Endothelial cell of umbilical vein (primary cell): Measurements from ENCODE around the gene CLDN14. TPM values are rescaled to one million over a fixed set of nuclear protein-coding genes. Genes with fewer than 3 reads are reported as not detected.

Experiments used
- BruUV-seq: library from RNA; stranded (reverse); fragments of 400-500 nt; replicated peaks from 2 replicates; lab custom pipeline; 2021; lab: Mats Ljungman, UMichigan
- CTCF ChIA-PET: fragments of 300-600, 350-600 bp; sonication (Branson Sonifier 250); formaldehyde crosslinking; loops from one replicate; lab custom pipeline; 2021; ENCODE audit warnings: antibody characterized with exemption, inconsistent platforms; lab: Charles Lee
- POLR2A ChIA-PET: fragments of 300-600, 350-600 bp; sonication (Branson Sonifier 250); formaldehyde crosslinking; loops from one replicate; lab custom pipeline; 2021; ENCODE audit warnings: antibody characterized with exemption, inconsistent platforms; lab: Charles Lee
- DNase-seq: peaks from one replicate; pipeline ENCODE4 v3.0.0-alpha.2; 2011; ENCODE audit warnings: low read depth, low spot score
- FAIRE-seq: peaks from 2 replicates; lab custom pipeline; 2011; peaks lifted over from hg19 to GRCh38; lab: Jason Lieb, UNC
- H2AFZ ChIP-seq: 2 replicates; pipeline ENCODE4 v1.6.0; 2012; ENCODE audit warnings: low read depth, low read length, control low read depth, inconsistent platforms
- H3K27ac ChIP-seq: 2 replicates; pipeline ENCODE4 v1.5.1; 2011; ENCODE audit warnings: low read depth, mild to moderate bottlenecking, control low read depth, low read length, moderate library complexity; ENCODE audit not compliant: insufficient read depth
- H3K27me3 ChIP-seq, 2 experiments: 2 replicates each; pipeline versions ENCODE4 v1.6.0 to v1.6.1; 2011; ENCODE audit warnings: low read length in 2 of 2, mixed read lengths in 1 of 2; ENCODE audit not compliant: control insufficient read depth in 2 of 2, insufficient read depth in 2 of 2
- H3K36me3 ChIP-seq, 2 experiments: 2 replicates in 1 of 2; 3 replicates in 1 of 2; pipeline ENCODE4 v1.5.1; 2011; ENCODE audit warnings: low read length in 2 of 2, mild to moderate bottlenecking in 1 of 2, moderate library complexity in 1 of 2; ENCODE audit not compliant: control insufficient read depth in 2 of 2, insufficient read depth in 2 of 2; ENCODE audit errors: extremely low read depth in 1 of 2
- H3K4me1 ChIP-seq: 3 replicates; pipeline ENCODE4 v1.5.1; 2011; ENCODE audit warnings: mild to moderate bottlenecking, low read length; ENCODE audit not compliant: control insufficient read depth, insufficient read depth; ENCODE audit errors: extremely low read depth
- H3K4me2 ChIP-seq: 2 replicates; pipeline ENCODE4 v1.6.1; 2011; ENCODE audit warnings: low read length, control low read depth, mixed read lengths; ENCODE audit not compliant: insufficient read depth
- H3K4me3 ChIP-seq, 3 experiments: fragments of 200-600 bp in 1 of 3; sonication (generic), shearing (Covaris generic) in 1 of 3; replicated peaks in 1 of 3; 2 replicates each; pipeline ENCODE4 v1.5.1; 2011 to 2016; ENCODE audit warnings: control low read depth in 3 of 3, low read length in 3 of 3, mild to moderate bottlenecking in 2 of 3, inconsistent platforms in 1 of 3, low read depth in 1 of 3, moderate library complexity in 1 of 3; ENCODE audit not compliant: insufficient read depth in 1 of 3
- H3K79me2 ChIP-seq: 2 replicates; pipeline ENCODE4 v1.6.0; 2012; ENCODE audit warnings: low read length, inconsistent platforms; ENCODE audit not compliant: control insufficient read depth, insufficient read depth
- H3K9ac ChIP-seq: replicated peaks from 2 replicates; pipeline ENCODE3; 2011; ENCODE audit warnings: low read length, control low read depth; ENCODE audit not compliant: insufficient read depth; ENCODE audit errors: extremely low read depth
- H3K9me1 ChIP-seq: replicated peaks from 3 replicates; pipeline ENCODE4 v1.6.0; 2011; ENCODE audit warnings: mild to moderate bottlenecking, low read length; ENCODE audit not compliant: control insufficient read depth, insufficient read depth; ENCODE audit errors: extremely low read depth
- H3K9me3 ChIP-seq: replicated peaks from 2 replicates; pipeline ENCODE4 v1.5.1; 2012; ENCODE audit warnings: low read length, inconsistent platforms; ENCODE audit not compliant: control insufficient read depth, insufficient read depth
- H4K20me1 ChIP-seq: replicated peaks from 2 replicates; pipeline ENCODE3; 2011; ENCODE audit warnings: mild to moderate bottlenecking, low read length; ENCODE audit not compliant: control insufficient read depth, insufficient read depth; ENCODE audit errors: extremely low read depth
- CTCF ChIP-seq, 2 donors: IDR thresholded peaks; 1 replicate in 1 of 2; 2 replicates in 1 of 2; pipeline ENCODE4 v1.5.1; 2011; ENCODE audit warnings: low read length in 2 of 2, mild to moderate bottlenecking in 2 of 2, moderate library complexity in 2 of 2, control low read depth in 1 of 2, inconsistent platforms in 1 of 2, low read depth in 1 of 2; ENCODE audit not compliant: insufficient read depth in 1 of 2; ENCODE audit errors: extremely low read depth in 1 of 2
- EZH2 ChIP-seq: IDR thresholded peaks from 2 replicates; pipeline ENCODE4 v1.6.1; 2012; ENCODE audit warnings: borderline replicate concordance, low read depth, mild to moderate bottlenecking, moderate library complexity, low read length, inconsistent platforms; ENCODE audit not compliant: severe bottlenecking
- FOS ChIP-seq: IDR thresholded peaks from 2 replicates; pipeline ENCODE4 v1.6.1; 2011; ENCODE audit warnings: mild to moderate bottlenecking, low read length, moderate library complexity, borderline replicate concordance; ENCODE audit not compliant: insufficient read depth
- GATA2 ChIP-seq: IDR thresholded peaks from 2 replicates; pipeline ENCODE4 v1.7.0; 2011; ENCODE audit warnings: low read depth, mild to moderate bottlenecking, moderate library complexity, mixed read lengths, low read length; ENCODE audit not compliant: insufficient read length, insufficient read depth
- JUN ChIP-seq: IDR thresholded peaks from 2 replicates; pipeline ENCODE4 v1.6.1; 2011; ENCODE audit warnings: borderline replicate concordance, low read depth; ENCODE audit not compliant: insufficient read length, insufficient read depth
- MYC ChIP-seq: IDR thresholded peaks from one replicate; pipeline ENCODE4 v1.6.1; 2011; ENCODE audit warnings: mild to moderate bottlenecking, low read depth, low read length
- POLR2A ChIP-seq: IDR thresholded peaks from 2 replicates; pipeline ENCODE4 v1.6.1; 2012; ENCODE audit warnings: low read depth, mild to moderate bottlenecking, control low read depth, low read length
- POLR2AphosphoS5 ChIP-seq: IDR thresholded peaks from 2 replicates; pipeline ENCODE4 v1.6.1; 2012; ENCODE audit warnings: low read depth, mild to moderate bottlenecking, control low read depth, low read length, moderate library complexity; ENCODE audit not compliant: insufficient read depth
- dilution Hi-C: fragments of 300-500 bp; cut with MboI; formaldehyde crosslinking; loops from one replicate; pipeline ENCODE4 v1.15.0; 2019; ENCODE audit warnings: low sequenced_read_pairs; ENCODE audit not compliant: extremely low pct_ligation_motif_present
- intact Hi-C: fragments of 100-400 bp; cut with micrococcal nuclease; formaldehyde crosslinking; loops from one replicate; pipeline ENCODE4 v1.10.0; 2022
- polyA plus RNA-seq, 4 experiments: library from polyadenylated mRNA; depleted of rRNA in 3 of 4; stranded (reverse) in 3 of 4; unstranded in 1 of 4; fragments of >200 nt; gene quantifications; 2 replicates each; pipeline versions ENCODE4 v1.2.1 to v1.2.3, GENCODE V29; 2011 to 2012; ENCODE audit warnings: missing spikeins in 1 of 4
- total RNA-seq: library from RNA; stranded (reverse); gene quantifications from 2 replicates; pipeline ENCODE4 v1.2.3, GENCODE V29; 2021
- TF ChIP-seq, protein P1 (sequence below): IDR thresholded peaks from 2 replicates; pipeline ENCODE4 v1.6.1; 2011; ENCODE audit not compliant: insufficient read depth, insufficient read length

The CLDN14 gene
- total and polyA plus RNA-seq, 2 donors (not counting 3 experiments of a cell fraction or from before 2014, with no cell fraction given), result 1.0 to 2.5 TPM

DNA sequence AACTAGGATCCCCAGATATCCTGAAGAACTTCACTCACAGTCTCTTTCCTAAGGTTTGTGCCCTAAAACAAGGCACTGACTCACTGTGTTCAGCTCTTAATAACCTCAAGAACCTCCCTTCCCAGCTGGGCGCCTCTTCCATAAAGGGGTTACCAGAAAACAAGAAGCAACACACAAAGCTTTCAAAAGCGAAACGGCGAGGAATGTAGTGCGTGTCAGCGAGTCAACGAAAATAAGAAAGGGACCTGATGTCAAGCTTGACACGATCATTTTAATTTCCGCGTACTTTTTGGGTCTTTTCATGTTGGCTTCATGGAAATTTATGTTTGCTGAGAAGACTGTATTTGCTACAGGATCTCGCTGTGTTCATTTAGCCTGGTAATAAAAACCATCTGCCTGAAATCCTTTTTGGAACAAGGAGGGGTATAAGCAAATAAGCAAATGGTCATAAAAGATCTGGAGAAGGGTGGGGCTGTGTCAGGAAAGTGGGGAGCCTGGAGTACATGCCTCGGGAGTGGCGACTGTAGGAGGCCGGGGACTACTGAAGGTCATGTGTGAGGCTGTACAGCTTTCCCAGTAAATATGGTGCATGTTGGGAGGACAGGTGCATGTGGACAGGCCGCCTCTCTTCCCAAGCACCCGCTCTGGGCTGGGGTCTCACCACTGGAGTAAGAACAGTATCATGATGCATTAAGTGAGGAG is 11.4 kb upstream of the CLDN14 start:
- intact Hi-C loops, result no loop called here
- H3K27ac ChIP-seq, result no peak overlapping the region
- FAIRE-seq (no peak), DNase-seq (no peak)
- TF ChIP-seq MYC, result no peak
- TF ChIP-seq CTCF (IDR thresholded peaks at IDR 0.05; ENCODE audit: extremely low read depth in 1 of 2, insufficient read depth in 1 of 2, low read depth in 1 of 2, low read length in 2 of 2), result no peak
- no peak for TF ChIP-seq POLR2A
- no peak for TF ChIP-seq JUN
- no peak for TF ChIP-seq FOS
- TF ChIP-seq EZH2, result no peak
- TF ChIP-seq, protein P1, sequence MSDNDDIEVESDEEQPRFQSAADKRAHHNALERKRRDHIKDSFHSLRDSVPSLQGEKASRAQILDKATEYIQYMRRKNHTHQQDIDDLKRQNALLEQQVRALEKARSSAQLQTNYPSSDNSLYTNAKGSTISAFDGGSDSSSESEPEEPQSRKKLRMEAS, result no peak
- no peak for TF ChIP-seq GATA2
- TF ChIP-seq POLR2AphosphoS5, result no peak
- no peaks in the 10 kb centered on the region for H4K20me1 ChIP-seq
- H3K4me3 ChIP-seq, result no peak overlapping the region
- dilution Hi-C loops, result no loop called here
- no TSS peak for BruUV-seq
- no peak overlapping the region for H3K9ac ChIP-seq
- no peaks in the 10 kb centered on the region for H3K79me2 ChIP-seq
- no peaks in the 10 kb centered on the region for H3K9me1 ChIP-seq
- H3K4me1 ChIP-seq, result peaks cover 5% of the 10 kb centered on the region
- H2AFZ ChIP-seq, result no peak overlapping the region
- ChIA-PET CTCF (interaction anchor here (1.2 kb wide), 1 partner anchor 69 kb away, joined by 3 read pairs; no protein-coding TSS in a partner anchor), POLR2A (no interaction called here)
- H3K4me2 ChIP-seq, result no peak overlapping the region
- no peaks in the 10 kb centered on the region for H3K9me3 ChIP-seq
- no peaks in the 10 kb centered on the region for H3K36me3 ChIP-seq
- H3K27me3 ChIP-seq, result no peaks in the 10 kb centered on the region
